SU-DHL-6 (cell line): ENCODE measurements around the gene CDK5RAP2.

Source experiments
- CTCF ChIP-seq: fragments of 200-600 bp; sonication (generic); IDR thresholded peaks from one replicate; pipeline ENCODE4 v1.5.1; 2017; ENCODE audit warnings: antibody characterized with exemption, mild to moderate bottlenecking, low read length, moderate library complexity; ENCODE audit not compliant: insufficient read depth, poor library complexity, severe bottlenecking
- EZH2phosphoT487 ChIP-seq: fragments of 200-600 bp; sonication (generic), shearing (Covaris generic); conservative IDR thresholded peaks from 2 replicates; pipeline ENCODE4 v1.6.1; 2018; ENCODE audit warnings: mild to moderate bottlenecking, antibody characterized with exemption, low read length, moderate library complexity, mixed read lengths

GRCh38 chr9:120446671-120447070, 133.3 kb downstream of the CDK5RAP2 start:
- no peak for TF ChIP-seq CTCF
- no peak for TF ChIP-seq EZH2phosphoT487
